ENCODE measurements around the gene BANP.
"Not testable (repeated sequence)": the region's sequence is repeated elsewhere in the genome, so short reads cannot be mapped to it uniquely, and the experiment has no call there.

GRCh38 chr16:88101623-88102105, 150.4 kb downstream of the BANP start:
- not testable (repeated sequence) for TF ChIP-seq POLR2A (IDR thresholded peaks at IDR 0.05)
- TF ChIP-seq, protein P1, sequence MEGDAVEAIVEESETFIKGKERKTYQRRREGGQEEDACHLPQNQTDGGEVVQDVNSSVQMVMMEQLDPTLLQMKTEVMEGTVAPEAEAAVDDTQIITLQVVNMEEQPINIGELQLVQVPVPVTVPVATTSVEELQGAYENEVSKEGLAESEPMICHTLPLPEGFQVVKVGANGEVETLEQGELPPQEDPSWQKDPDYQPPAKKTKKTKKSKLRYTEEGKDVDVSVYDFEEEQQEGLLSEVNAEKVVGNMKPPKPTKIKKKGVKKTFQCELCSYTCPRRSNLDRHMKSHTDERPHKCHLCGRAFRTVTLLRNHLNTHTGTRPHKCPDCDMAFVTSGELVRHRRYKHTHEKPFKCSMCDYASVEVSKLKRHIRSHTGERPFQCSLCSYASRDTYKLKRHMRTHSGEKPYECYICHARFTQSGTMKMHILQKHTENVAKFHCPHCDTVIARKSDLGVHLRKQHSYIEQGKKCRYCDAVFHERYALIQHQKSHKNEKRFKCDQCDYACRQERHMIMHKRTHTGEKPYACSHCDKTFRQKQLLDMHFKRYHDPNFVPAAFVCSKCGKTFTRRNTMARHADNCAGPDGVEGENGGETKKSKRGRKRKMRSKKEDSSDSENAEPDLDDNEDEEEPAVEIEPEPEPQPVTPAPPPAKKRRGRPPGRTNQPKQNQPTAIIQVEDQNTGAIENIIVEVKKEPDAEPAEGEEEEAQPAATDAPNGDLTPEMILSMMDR (IDR thresholded peaks at IDR 0.05): not testable (repeated sequence)
